ENCODE measurements around the gene CALHM2.

Gene CALHM2

GRCh38 chr10:103475437-103475836 lies 23.3 kb upstream of the CALHM2 start:
- DNase-seq: no peak

GRCh38 chr10:103474077-103474476 lies 21.9 kb upstream of the CALHM2 start:
- no peak for DNase-seq

GRCh38 chr10:103473261-103473671 lies 21.1 kb upstream of the CALHM2 start:
- DNase-seq: no peak

- DNase-seq: no peak
Observed at GRCh38 chr10:103472005-103472404, 19.8 kb upstream of the CALHM2 start.

GRCh38 chr10:103470761-103471653 lies 18.8 kb upstream of the CALHM2 start:
- DNase-seq: no peak

GRCh38 chr10:103469201-103469600 lies 17.0 kb upstream of the CALHM2 start:
- DNase-seq: no peak

- DNase-seq: no peak
Observed at GRCh38 chr10:103467406-103467805, 15.2 kb upstream of the CALHM2 start.

- no peak for DNase-seq
Observed at GRCh38 chr10:103466734-103467133, 14.6 kb upstream of the CALHM2 start.

GRCh38 chr10:103465411-103466179 lies 13.4 kb upstream of the CALHM2 start:
- no peak for DNase-seq

GRCh38 chr10:103463499-103463898 lies 11.3 kb upstream of the CALHM2 start:
- DNase-seq: no peak

- DNase-seq: no peak
Observed at GRCh38 chr10:103459615-103460014, 7.4 kb upstream of the CALHM2 start.

GRCh38 chr10:103458720-103459119 lies 6.5 kb upstream of the CALHM2 start, which contains the start of gene CALHM1:
Gene CALHM1, minus strand, starts transcription at chr10:103458900. Its CDS starts 149 bp downstream, at chr10:103458751.
- DNase-seq: no peak

GRCh38 chr10:103457896-103458583 lies 5.9 kb upstream of the CALHM2 start:
- DNase-seq: no peak

- no peak for DNase-seq
Observed at GRCh38 chr10:103457176-103457712, 5.1 kb upstream of the CALHM2 start.

- DNase-seq: no peak
Observed at GRCh38 chr10:103456074-103456660, 4.0 kb upstream of the CALHM2 start.

GRCh38 chr10:103455235-103455634 lies 3.1 kb upstream of the CALHM2 start:
- DNase-seq: no peak

- no peak for DNase-seq
Observed at GRCh38 chr10:103454026-103454425, 1.9 kb upstream of the CALHM2 start.

- no peak for DNase-seq
Observed at GRCh38 chr10:103452506-103453230, 498 bp upstream of the CALHM2 start.

- no peak for DNase-seq
Observed at GRCh38 chr10:103451091-103451813, 918 bp downstream of the CALHM2 start.

GRCh38 chr10:103450201-103450695 lies 1.9 kb downstream of the CALHM2 start:
- DNase-seq: no peak
